Peyer's patch (tissue), 4 donors: ENCODE results near the gene LRP1-AS.

Source experiments
- POLR2A ChIP-seq, 2 donors: fragments of 450-650 bp; IDR thresholded peaks; one replicate each; pipeline ENCODE4 v1.5.1; 2017; ENCODE audit warnings: antibody characterized with exemption in 2 of 2, mild to moderate bottlenecking in 2 of 2, moderate library complexity in 2 of 2
- TF ChIP-seq, protein P1 (sequence below), 6 experiments: fragments of 450-650 bp in 4 of 6; fragments of 200-600 bp in 2 of 6; sonication (generic) in 1 of 6; IDR thresholded peaks; one replicate each; pipeline ENCODE4 v1.5.1; 2017 to 2019; ENCODE audit warnings: antibody characterized with exemption in 6 of 6, mild to moderate bottlenecking in 3 of 6, moderate library complexity in 1 of 6

DNA sequence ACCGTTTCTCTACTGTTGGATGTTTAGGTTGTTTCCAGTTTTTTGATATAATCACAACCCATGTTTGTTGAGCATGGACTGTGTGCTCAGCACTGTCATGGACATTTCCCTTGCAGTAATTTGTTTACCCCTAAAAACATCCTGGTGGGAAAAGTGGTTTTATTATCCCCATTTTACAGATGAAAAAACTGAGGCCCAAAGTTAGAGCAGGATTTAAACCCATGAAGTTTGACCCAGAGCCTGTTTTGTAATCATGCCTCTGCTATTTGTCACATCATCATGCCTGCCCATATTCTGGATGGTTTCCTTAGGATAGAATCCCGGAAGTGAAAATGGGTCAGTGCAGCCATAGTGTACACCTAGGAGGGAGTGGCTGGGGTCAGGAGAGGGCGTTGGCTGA lies 17.0 kb upstream of the LRP1-AS start:
- TF ChIP-seq, protein P1, sequence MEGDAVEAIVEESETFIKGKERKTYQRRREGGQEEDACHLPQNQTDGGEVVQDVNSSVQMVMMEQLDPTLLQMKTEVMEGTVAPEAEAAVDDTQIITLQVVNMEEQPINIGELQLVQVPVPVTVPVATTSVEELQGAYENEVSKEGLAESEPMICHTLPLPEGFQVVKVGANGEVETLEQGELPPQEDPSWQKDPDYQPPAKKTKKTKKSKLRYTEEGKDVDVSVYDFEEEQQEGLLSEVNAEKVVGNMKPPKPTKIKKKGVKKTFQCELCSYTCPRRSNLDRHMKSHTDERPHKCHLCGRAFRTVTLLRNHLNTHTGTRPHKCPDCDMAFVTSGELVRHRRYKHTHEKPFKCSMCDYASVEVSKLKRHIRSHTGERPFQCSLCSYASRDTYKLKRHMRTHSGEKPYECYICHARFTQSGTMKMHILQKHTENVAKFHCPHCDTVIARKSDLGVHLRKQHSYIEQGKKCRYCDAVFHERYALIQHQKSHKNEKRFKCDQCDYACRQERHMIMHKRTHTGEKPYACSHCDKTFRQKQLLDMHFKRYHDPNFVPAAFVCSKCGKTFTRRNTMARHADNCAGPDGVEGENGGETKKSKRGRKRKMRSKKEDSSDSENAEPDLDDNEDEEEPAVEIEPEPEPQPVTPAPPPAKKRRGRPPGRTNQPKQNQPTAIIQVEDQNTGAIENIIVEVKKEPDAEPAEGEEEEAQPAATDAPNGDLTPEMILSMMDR (IDR thresholded peaks at IDR 0.05): no peak
- TF ChIP-seq POLR2A (IDR thresholded peaks at IDR 0.05): no peak
